ENCODE data around the gene FSTL4. TPM values are rescaled to one million over a fixed set of nuclear protein-coding genes. Genes with fewer than 3 reads are reported as not detected.

The FSTL4 gene
- total and polyA plus RNA-seq, 2 donors = 0.99 to 1.2 TPM

DNA sequence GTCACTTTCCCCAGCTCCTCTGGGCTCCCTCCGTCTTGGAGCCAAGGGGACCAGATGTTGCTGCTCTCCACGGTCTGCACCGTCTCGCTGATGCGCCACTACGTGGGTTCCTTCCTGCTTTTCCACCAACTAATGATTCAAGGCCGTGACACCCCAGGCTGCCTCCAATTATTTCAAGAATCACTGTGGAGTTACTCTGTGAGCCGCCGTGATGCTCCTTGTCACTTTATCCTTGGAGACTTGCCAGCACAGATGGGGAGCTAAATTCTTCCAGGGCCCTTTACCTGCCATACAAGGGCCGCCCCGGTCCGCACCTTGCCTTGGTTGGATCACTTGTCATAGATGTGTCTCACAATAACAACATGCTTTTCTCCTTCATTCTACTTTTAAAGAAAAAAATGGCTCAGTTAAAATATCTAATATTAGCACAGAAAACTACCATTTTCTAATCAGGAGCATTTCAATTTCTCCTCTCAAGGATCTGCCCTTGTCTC lies 202.0 kb downstream of the FSTL4 start:
- H3K4me1 ChIP-seq (ENCODE audit: control insufficient read depth in 2 of 2, insufficient read depth in 2 of 2, low read length in 2 of 2) = peaks cover 0 to 3% of the 10 kb centered on the region in 2 donors
- no peak overlapping the region for H3K4me3 ChIP-seq (ENCODE audit: low read length in 2 of 2)
- no peaks in the 10 kb centered on the region for H3K9me3 ChIP-seq (ENCODE audit: control insufficient read depth in 2 of 2, insufficient read depth in 1 of 2, low read length in 1 of 2)
- DNase-seq (ENCODE audit: low read depth in 6 of 9, low spot score in 9 of 9) = no peak
- H3K27me3 ChIP-seq (ENCODE audit: control insufficient read depth in 2 of 2, insufficient read depth in 1 of 2, low read length in 1 of 2) = peaks cover 0 to 21% of the 10 kb centered on the region in 2 donors
- H3K36me3 ChIP-seq (ENCODE audit: control insufficient read depth in 2 of 2, insufficient read depth in 2 of 2, low read length in 1 of 2) = no peaks in the 10 kb centered on the region
- no peak overlapping the region for H3K27ac ChIP-seq (ENCODE audit: low read depth in 1 of 2, low read length in 1 of 2)
- WGBS = 96% methylated on average over 12 of the region's 12 CpGs

DNA sequence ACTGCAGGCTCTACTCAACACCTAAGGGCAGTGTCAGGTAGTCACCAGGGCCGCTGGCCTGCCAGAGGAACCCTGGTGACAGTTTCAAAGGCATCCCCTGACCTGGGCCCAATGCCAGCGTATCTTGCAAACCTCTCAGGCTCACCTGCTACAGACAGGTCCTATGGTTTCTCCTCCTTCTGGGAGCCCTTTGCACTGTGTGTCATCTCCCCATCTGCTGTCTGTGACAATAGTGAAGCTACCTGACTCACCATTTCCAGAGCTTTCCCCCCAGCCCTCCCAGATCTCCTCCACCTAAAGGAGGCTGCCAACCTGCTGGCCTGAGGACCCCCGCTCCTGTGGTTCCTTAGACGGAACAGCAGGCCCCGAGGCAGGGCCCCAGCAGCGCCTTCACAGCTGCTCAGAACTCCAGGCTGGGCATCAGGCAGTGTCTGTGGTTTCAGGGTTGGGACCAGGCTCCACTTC lies 203.1 kb downstream of the FSTL4 start:
- Histone ChIP-seq H3K36me3 (ENCODE audit: control insufficient read depth in 2 of 2, insufficient read depth in 2 of 2, low read length in 1 of 2) (no peaks in the 10 kb centered on the region), H3K4me3 (ENCODE audit: low read length in 2 of 2) (no peak overlapping the region), H3K4me1 (ENCODE audit: control insufficient read depth in 2 of 2, insufficient read depth in 2 of 2, low read length in 2 of 2) (peaks cover 0 to 3% of the 10 kb centered on the region in 2 donors), H3K27ac (ENCODE audit: low read depth in 1 of 2, low read length in 1 of 2) (no peak overlapping the region), H3K27me3 (ENCODE audit: control insufficient read depth in 2 of 2, insufficient read depth in 1 of 2, low read length in 1 of 2) (peaks cover 0 to 19% of the 10 kb centered on the region in 2 donors), H3K9me3 (ENCODE audit: control insufficient read depth in 2 of 2, insufficient read depth in 1 of 2, low read length in 1 of 2) (no peaks in the 10 kb centered on the region)
- DNase-seq (ENCODE audit: low read depth in 6 of 9, low spot score in 9 of 9) = no peak
- 92% methylated on average over 6 of the region's 6 CpGs for WGBS

DNA sequence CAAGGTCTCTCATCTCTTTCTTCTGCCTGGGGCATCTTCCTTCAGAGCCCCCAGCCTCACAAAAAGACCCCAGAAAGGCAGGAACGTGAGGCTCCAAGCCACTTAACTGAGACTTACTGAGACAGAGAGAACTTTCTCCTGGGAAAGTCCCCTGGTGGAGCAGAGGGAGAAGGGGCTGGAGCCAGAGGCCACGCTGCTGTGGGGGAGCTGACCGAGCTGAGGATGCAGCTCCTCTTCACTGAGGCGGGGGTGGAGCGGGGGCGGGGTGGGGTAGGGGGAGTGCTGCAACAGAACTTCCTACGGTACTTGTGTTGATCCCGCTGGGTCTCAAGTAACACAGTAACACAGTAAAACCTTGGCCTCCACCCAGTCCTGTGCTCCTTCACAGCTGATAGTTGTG lies 204.0 kb downstream of the FSTL4 start:
- Histone ChIP-seq H3K27ac (ENCODE audit: low read depth in 1 of 2, low read length in 1 of 2) (no peak overlapping the region), H3K36me3 (ENCODE audit: control insufficient read depth in 2 of 2, insufficient read depth in 2 of 2, low read length in 1 of 2) (no peaks in the 10 kb centered on the region), H3K9me3 (ENCODE audit: control insufficient read depth in 2 of 2, insufficient read depth in 1 of 2, low read length in 1 of 2) (no peaks in the 10 kb centered on the region), H3K27me3 (ENCODE audit: control insufficient read depth in 2 of 2, insufficient read depth in 1 of 2, low read length in 1 of 2) (peaks cover 0 to 17% of the 10 kb centered on the region in 2 donors), H3K4me3 (ENCODE audit: low read length in 2 of 2) (no peak overlapping the region), H3K4me1 (ENCODE audit: control insufficient read depth in 2 of 2, insufficient read depth in 2 of 2, low read length in 2 of 2) (peaks cover 0 to 3% of the 10 kb centered on the region in 2 donors)
- DNase-seq (ENCODE audit: low read depth in 6 of 9, low spot score in 9 of 9) = no peak
- 87% methylated on average over 8 of the region's 8 CpGs for WGBS

DNA sequence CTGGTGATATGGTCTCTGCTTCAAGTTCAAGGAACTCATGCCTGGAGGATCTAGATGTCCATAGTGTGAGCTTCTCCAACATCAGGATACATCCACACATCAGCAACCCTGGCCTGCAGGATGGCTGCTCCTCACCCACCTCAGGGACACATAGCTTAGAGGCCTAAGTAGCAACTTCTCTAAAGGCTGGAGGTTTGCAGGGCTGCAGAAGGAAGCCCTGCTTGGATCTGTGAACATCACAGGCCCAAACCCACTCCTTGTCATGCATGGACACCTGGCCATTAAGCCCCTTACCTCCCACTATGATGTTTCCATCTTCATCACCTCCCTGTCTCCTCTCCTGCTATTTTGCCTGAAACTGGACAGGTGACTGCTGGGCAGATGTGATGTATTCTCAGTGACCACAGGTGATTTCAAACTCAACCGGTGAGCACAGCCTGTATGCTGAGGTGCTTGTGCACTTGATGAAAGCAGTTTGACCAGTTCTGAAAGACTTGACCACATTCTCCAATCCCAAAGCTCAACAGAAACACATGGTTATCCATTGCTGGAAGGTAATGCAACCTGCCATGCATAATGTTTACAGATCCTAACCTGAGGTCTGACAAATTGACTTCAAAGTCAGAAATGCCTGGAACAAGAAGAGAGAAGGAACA lies 205.2 kb downstream of the FSTL4 start:
- Histone ChIP-seq H3K27me3 (ENCODE audit: control insufficient read depth in 2 of 2, insufficient read depth in 1 of 2, low read length in 1 of 2) (peaks cover 0 to 17% of the 10 kb centered on the region in 2 donors), H3K4me3 (ENCODE audit: low read length in 2 of 2) (no peak overlapping the region), H3K36me3 (ENCODE audit: control insufficient read depth in 2 of 2, insufficient read depth in 2 of 2, low read length in 1 of 2) (no peaks in the 10 kb centered on the region), H3K9me3 (ENCODE audit: control insufficient read depth in 2 of 2, insufficient read depth in 1 of 2, low read length in 1 of 2) (no peaks in the 10 kb centered on the region), H3K27ac (ENCODE audit: low read depth in 1 of 2, low read length in 1 of 2) (no peak overlapping the region), H3K4me1 (ENCODE audit: control insufficient read depth in 2 of 2, insufficient read depth in 2 of 2, low read length in 2 of 2) (peaks cover 0 to 3% of the 10 kb centered on the region in 2 donors)
- WGBS = 96% methylated on average over 1 of the region's 1 CpG
- no peak for DNase-seq (ENCODE audit: low read depth in 6 of 9, low spot score in 9 of 9)

DNA sequence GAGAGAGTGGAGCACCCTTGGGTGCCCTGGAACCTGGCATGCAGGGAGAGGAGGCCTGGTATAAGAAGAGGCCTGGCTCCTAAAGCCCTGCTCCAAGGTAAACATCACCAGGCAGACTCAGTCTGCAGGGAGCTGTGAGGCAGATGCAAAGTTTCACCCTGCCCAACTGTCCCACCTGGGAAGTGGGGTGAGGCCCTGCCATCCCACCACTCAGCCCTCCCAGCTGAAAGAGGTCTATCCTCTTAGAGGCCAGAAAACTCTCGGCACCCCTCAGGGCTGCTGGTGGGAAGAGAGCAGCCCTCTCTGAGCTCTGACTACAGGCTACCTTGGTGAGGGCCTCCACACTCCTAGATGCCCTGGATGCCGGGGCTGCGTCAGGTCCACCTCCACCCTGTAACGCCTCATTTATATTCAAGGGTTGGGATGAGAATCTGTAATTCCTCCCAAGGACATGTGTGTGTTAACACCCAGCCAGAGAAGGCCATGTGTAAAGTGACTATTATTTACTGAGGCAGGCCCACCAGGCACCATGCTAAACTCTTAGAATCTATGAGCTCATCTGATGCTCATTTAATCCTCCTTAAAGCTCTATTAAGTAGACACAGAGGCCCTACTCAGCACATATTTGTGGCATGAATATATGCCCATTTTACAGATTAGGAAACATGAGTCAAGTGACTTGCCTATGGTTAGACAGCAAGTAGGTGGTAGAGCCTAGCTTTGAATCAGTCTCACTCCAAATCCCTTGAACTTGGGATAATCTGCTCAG lies 205.9 kb downstream of the FSTL4 start:
- H3K9me3 ChIP-seq (ENCODE audit: control insufficient read depth in 2 of 2, insufficient read depth in 1 of 2, low read length in 1 of 2) = no peaks in the 10 kb centered on the region
- H3K4me1 ChIP-seq (ENCODE audit: control insufficient read depth in 2 of 2, insufficient read depth in 2 of 2, low read length in 2 of 2) = peaks cover 0 to 3% of the 10 kb centered on the region in 2 donors
- H3K4me3 ChIP-seq (ENCODE audit: low read length in 2 of 2) = no peak overlapping the region
- no peak overlapping the region for H3K27ac ChIP-seq (ENCODE audit: low read depth in 1 of 2, low read length in 1 of 2)
- no peak for DNase-seq (ENCODE audit: low read depth in 6 of 9, low spot score in 9 of 9)
- H3K27me3 ChIP-seq (ENCODE audit: control insufficient read depth in 2 of 2, insufficient read depth in 1 of 2, low read length in 1 of 2) = peaks cover 0 to 17% of the 10 kb centered on the region in 2 donors
- over 99% methylated on average over 4 of the region's 4 CpGs for WGBS
- H3K36me3 ChIP-seq (ENCODE audit: control insufficient read depth in 2 of 2, insufficient read depth in 2 of 2, low read length in 1 of 2) = no peaks in the 10 kb centered on the region

DNA sequence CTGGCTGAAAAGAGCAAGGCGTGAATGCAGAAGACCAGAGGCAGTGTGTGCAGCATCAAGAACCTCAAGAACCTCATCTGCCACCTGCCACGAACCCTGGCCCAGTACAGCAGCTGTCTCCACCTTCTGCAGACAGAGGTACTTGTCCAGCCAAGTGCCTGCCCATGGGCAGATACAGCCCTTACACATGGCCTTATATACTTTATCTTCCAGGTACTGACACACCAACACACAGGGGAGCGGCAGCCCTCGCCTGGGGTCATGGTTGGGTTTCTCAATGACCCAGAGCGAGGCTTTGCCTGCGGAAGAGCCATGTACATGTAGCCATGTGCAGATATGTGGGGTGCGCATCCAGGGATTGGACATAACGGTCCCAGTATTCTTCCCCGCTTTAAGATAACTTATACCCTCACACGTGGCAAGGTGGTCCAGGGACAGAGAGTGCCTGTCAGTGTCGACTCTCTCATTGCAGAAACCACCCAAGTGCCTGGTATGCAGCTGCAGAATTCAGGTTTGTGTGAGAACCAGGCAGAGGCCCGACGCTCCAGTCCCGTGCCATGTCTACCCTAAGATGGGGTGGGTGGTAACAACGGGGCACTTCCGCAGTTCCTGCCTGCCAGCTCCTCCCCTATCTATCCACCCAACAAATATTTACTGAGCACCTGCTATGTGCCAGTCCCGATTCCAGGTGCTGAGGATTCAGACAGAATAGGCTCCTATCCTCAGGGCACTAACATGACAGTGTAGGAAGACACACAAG lies 206.9 kb downstream of the FSTL4 start:
- Histone ChIP-seq H3K9me3 (ENCODE audit: control insufficient read depth in 2 of 2, insufficient read depth in 1 of 2, low read length in 1 of 2) (no peaks in the 10 kb centered on the region), H3K36me3 (ENCODE audit: control insufficient read depth in 2 of 2, insufficient read depth in 2 of 2, low read length in 1 of 2) (no peaks in the 10 kb centered on the region), H3K27me3 (ENCODE audit: control insufficient read depth in 2 of 2, insufficient read depth in 1 of 2, low read length in 1 of 2) (peaks cover 0 to 12% of the 10 kb centered on the region in 2 donors), H3K4me1 (ENCODE audit: control insufficient read depth in 2 of 2, insufficient read depth in 2 of 2, low read length in 2 of 2) (peaks cover 0 to 3% of the 10 kb centered on the region in 2 donors), H3K27ac (ENCODE audit: low read depth in 1 of 2, low read length in 1 of 2) (no peak overlapping the region), H3K4me3 (ENCODE audit: low read length in 2 of 2) (no peak overlapping the region)
- WGBS = 98% methylated on average over 17 of the region's 17 CpGs
- no peak for DNase-seq (ENCODE audit: low read depth in 6 of 9, low spot score in 9 of 9)

DNA sequence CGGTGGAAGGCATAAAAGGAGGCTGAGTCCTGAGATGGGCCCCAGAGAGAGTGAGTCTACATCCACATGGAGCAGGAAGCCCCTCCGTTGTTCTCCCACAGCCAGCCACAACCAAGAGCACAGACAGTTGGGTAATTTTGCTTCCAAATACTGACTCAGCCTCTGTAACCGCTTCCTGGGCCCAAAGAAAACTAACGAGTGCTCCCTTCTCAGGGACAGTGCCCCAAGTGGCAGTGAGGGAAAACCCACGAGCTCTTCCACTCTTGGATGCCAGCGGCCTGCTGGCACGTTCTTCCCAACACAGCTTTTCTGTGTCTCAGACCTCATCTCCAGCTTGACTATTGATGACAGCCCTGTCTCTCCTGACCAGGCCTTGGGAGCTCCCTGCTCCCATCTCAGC lies 207.6 kb downstream of the FSTL4 start:
- WGBS = 89% methylated on average over 7 of the region's 7 CpGs
- H3K36me3 ChIP-seq (ENCODE audit: control insufficient read depth in 2 of 2, insufficient read depth in 2 of 2, low read length in 1 of 2) = no peaks in the 10 kb centered on the region
- H3K9me3 ChIP-seq (ENCODE audit: control insufficient read depth in 2 of 2, insufficient read depth in 1 of 2, low read length in 1 of 2) = no peaks in the 10 kb centered on the region
- no peak for DNase-seq (ENCODE audit: low read depth in 6 of 9, low spot score in 9 of 9)
- peaks cover 0 to 8% of the 10 kb centered on the region in 2 donors for H3K27me3 ChIP-seq (ENCODE audit: control insufficient read depth in 2 of 2, insufficient read depth in 1 of 2, low read length in 1 of 2)
- H3K4me1 ChIP-seq (ENCODE audit: control insufficient read depth in 2 of 2, insufficient read depth in 2 of 2, low read length in 2 of 2) = peaks cover 0 to 3% of the 10 kb centered on the region in 2 donors
- no peak overlapping the region for H3K4me3 ChIP-seq (ENCODE audit: low read length in 2 of 2)
- no peak overlapping the region for H3K27ac ChIP-seq (ENCODE audit: low read depth in 1 of 2, low read length in 1 of 2)

DNA sequence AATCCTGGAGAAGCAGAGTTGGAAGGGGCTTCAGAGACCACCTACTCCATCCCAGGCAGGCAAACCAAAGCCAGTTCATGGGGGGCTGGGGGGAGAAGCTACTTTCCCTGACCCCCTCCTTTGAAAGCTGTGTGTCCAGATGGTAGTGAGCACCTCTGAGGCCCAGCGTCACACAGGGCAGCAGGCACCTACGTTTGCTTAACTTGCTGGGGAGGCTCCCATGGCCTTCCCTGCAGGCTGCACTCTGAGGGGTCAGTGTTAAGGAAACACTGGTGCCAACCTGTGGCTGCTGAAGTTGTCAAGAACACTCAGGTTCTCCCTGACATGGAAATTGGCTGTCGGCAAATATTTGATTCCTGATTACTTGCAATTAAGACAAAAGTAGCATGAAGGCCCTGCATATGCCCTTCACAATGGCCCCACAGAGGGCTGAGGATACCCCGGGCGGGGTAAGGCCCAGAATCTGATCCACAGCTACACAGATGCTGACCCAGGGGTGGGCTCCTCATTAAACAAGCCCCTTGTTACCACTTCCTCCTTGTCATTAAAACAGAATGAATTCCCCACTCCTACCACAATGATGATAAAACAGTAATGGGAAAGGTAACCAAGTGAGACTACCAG lies 208.5 kb downstream of the FSTL4 start:
- DNase-seq (ENCODE audit: low read depth in 6 of 9, low spot score in 9 of 9) = no peak
- Histone ChIP-seq H3K4me3 (ENCODE audit: low read length in 2 of 2) (no peak overlapping the region), H3K9me3 (ENCODE audit: control insufficient read depth in 2 of 2, insufficient read depth in 1 of 2, low read length in 1 of 2) (no peaks in the 10 kb centered on the region), H3K4me1 (ENCODE audit: control insufficient read depth in 2 of 2, insufficient read depth in 2 of 2, low read length in 2 of 2) (peaks cover 0 to 3% of the 10 kb centered on the region in 2 donors), H3K27me3 (ENCODE audit: control insufficient read depth in 2 of 2, insufficient read depth in 1 of 2, low read length in 1 of 2) (no peaks in the 10 kb centered on the region), H3K36me3 (ENCODE audit: control insufficient read depth in 2 of 2, insufficient read depth in 2 of 2, low read length in 1 of 2) (no peaks in the 10 kb centered on the region), H3K27ac (ENCODE audit: low read depth in 1 of 2, low read length in 1 of 2) (no peak overlapping the region)
- 97% methylated on average over 5 of the region's 5 CpGs for WGBS

Data from thymus (tissue), 11 donors.